ENCODE measurements around the gene PHLPP1. TPM values are rescaled to one million over a fixed set of nuclear protein-coding genes. Genes with fewer than 3 reads are reported as not detected.
A peak's percentile ranks its signal among the peaks of the same experiment; 100 is the strongest.

The PHLPP1 gene
- total RNA-seq, 4 donors from 2014 or later = 17.7 to 29.5 (median 25.5) TPM

DNA sequence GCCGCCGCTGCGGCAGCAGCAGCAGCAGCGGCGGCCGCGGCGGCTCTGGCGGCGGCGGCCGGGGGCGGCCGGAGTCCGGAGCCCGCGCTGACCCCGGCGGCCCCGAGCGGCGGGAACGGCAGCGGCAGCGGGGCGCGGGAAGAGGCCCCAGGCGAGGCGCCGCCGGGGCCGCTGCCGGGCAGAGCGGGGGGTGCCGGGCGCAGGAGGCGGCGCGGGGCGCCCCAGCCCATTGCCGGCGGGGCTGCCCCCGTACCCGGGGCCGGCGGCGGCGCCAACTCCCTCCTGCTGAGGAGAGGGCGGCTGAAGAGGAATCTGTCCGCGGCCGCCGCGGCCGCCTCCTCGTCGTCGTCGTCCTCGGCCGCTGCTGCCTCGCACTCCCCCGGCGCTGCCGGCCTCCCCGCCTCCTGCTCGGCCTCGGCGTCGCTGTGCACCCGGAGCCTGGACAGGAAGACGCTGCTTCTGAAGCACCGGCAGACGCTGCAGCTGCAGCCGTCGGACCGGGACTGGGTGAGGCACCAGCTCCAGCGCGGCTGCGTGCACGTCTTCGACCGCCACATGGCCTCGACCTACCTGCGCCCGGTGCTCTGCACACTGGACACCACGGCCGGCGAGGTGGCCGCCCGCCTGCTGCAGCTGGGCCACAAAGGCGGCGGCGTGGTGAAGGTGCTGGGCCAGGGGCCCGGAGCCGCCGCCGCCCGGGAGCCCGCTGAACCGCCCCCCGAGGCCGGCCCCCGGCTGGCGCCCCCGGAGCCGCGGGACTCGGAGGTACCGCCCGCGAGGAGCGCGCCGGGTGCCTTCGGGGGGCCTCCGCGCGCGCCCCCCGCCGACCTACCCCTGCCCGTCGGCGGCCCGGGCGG, 646 bp downstream of the PHLPP1 start:
- intact Hi-C loops (cut with DNase I; ENCODE audit: low total_unique reads) (loop anchor here (10.0 kb wide), 1 partner anchor 131 kb away; no protein-coding TSS in a partner anchor), in situ Hi-C loops (cut with MboI; ENCODE audit: low pct_ligation_motif_present in 1 of 4, low pct_unique_long_range_greater_than_20kb in 1 of 4, low sequenced_read_pairs in 3 of 4) (loop anchor here (10.0 to 25.0 kb wide), 6 partner anchors 239 to 721 kb away; partner anchors contain the start of genes PIGN (in 1 of the 4) and RELCH (in 1 of the 4))
- peak; percentile 70 for DNase-seq
- TF ChIP-seq CTCF (IDR thresholded peaks at IDR 0.05) = no peak
- peak; percentile 31 to 74 (median 65) for TF ChIP-seq POLR2AphosphoS5 (IDR thresholded peaks at IDR 0.05)
- no peak for TF ChIP-seq EP300 (IDR thresholded peaks at IDR 0.05; ENCODE audit: low read depth)
- TF ChIP-seq POLR2A (IDR thresholded peaks at IDR 0.05) = peak; percentile 32
- Histone ChIP-seq H3K27me3 (no peaks in the 10 kb centered on the region), H3K9me3 (no peaks in the 10 kb centered on the region), H3K36me3 (no peaks in the 10 kb centered on the region), H3K27ac (peak overlapping the region; percentile 97 to 99 (median 98)), H3K4me1 (peaks cover 6 to 36% (median 20%) of the 10 kb centered on the region in 4 donors), H3K4me3 (peak overlapping the region; percentile 74 to 86 (median 79))
- WGBS, 2 donors (ENCODE audit: low coverage in 1 of 2) = 0% methylated on average over 30 of the region's 127 CpGs; no CpG with 5 or more reads in 1 of the 2 donors

GRCh38 chr18:62716619-62717168, 1.4 kb downstream of the PHLPP1 start:
- Histone ChIP-seq H3K4me3 (peak overlapping the region; percentile 74 to 86 (median 76)), H3K27me3 (no peaks in the 10 kb centered on the region), H3K9me3 (no peaks in the 10 kb centered on the region), H3K36me3 (no peaks in the 10 kb centered on the region), H3K27ac (peak overlapping the region; percentile 97 to 99 (median 98)), H3K4me1 (peaks cover 6 to 35% (median 20%) of the 10 kb centered on the region in 4 donors)
- TF ChIP-seq CTCF (IDR thresholded peaks at IDR 0.05) (peak in 2 of 5 experiments; percentile 9 to 19), POLR2AphosphoS5 (IDR thresholded peaks at IDR 0.05) (no peak)
- WGBS, 2 donors (ENCODE audit: low coverage in 1 of 2) = 0% methylated on average over 7 of the region's 68 CpGs; no CpG with 5 or more reads in 1 of the 2 donors
- in situ Hi-C loops (cut with MboI; ENCODE audit: low pct_ligation_motif_present in 1 of 4, low pct_unique_long_range_greater_than_20kb in 1 of 4, low sequenced_read_pairs in 3 of 4) = loop anchor here (10.0 to 25.0 kb wide), 6 partner anchors 238 to 721 kb away; partner anchors contain the start of genes PIGN (in 1 of the 4) and RELCH (in 1 of the 4)
- DNase-seq = peak; percentile 63
- intact Hi-C loops (cut with DNase I; ENCODE audit: low total_unique reads) = loop anchor here (10.0 kb wide), 1 partner anchor 132 kb away; no protein-coding TSS in a partner anchor

DNA sequence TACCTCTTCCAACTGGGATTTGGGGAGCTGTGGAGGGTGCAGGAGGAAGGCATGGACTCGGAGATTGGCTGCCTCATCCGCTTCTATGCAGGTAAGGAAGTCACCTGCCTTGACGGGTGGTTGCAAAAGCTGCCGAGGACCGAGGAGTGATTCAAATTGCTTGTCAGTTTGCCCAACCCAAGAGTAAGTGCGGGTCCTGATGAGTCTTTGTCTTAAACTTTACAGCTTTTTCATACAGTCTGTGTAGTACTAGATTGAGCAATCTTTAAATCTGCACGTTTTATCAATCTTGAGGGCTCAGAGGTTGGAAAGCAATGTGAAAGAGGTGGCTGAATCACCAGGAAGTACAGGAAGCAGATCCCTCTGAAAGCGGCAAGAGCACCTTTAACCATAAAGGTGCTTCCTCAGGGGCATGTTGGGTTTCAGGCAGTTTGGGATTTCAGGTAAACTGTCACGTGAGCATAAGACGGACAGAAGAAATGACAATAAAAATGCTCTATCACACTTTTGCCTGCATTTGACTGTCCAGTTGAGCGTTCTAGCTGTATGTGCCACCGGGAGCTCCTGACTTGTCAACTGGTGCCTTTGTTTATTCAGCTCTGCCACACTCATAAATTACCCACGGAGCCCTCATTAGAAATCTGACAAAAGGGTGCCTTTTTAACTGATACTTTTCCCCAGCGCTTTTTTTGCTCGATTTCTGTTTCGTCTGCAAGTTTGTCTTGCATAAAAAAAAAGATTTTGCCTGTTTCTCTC, 2.0 kb downstream of the PHLPP1 start:
- intact Hi-C loops (cut with DNase I; ENCODE audit: low total_unique reads) (loop anchor here (10.0 kb wide), 1 partner anchor 133 kb away; no protein-coding TSS in a partner anchor), in situ Hi-C loops (cut with MboI; ENCODE audit: low pct_ligation_motif_present in 1 of 4, low pct_unique_long_range_greater_than_20kb in 1 of 4, low sequenced_read_pairs in 3 of 4) (loop anchor here (10.0 to 25.0 kb wide), 6 partner anchors 237 to 720 kb away; partner anchors contain the start of genes PIGN (in 1 of the 4) and RELCH (in 1 of the 4))
- DNase-seq = peak; percentile 69

More for the DNA sequence above, 2.0 kb downstream of the PHLPP1 start:
- 3 to 4% methylated on average over 8 to 16 of the region's 16 CpGs for WGBS, 2 donors (ENCODE audit: low coverage in 1 of 2)
- no peaks in the 10 kb centered on the region for H3K27me3 ChIP-seq
- peak in 2 of 3 donors; percentile 51 to 74 for TF ChIP-seq POLR2AphosphoS5 (IDR thresholded peaks at IDR 0.05)
- peak in 2 of 5 experiments; percentile 1 for TF ChIP-seq CTCF (IDR thresholded peaks at IDR 0.05)
- peak; percentile 47 for TF ChIP-seq POLR2A (IDR thresholded peaks at IDR 0.05)
- TF ChIP-seq EP300 (IDR thresholded peaks at IDR 0.05; ENCODE audit: low read depth) = no peak
- H3K9me3 ChIP-seq = no peaks in the 10 kb centered on the region
- peak overlapping the region; percentile 97 to 99 (median 98) for H3K27ac ChIP-seq
- H3K4me1 ChIP-seq = peaks cover 6 to 35% (median 20%) of the 10 kb centered on the region in 4 donors
- peak overlapping the region; percentile 74 to 86 (median 76) for H3K4me3 ChIP-seq
- no peaks in the 10 kb centered on the region for H3K36me3 ChIP-seq
